IMR-90 (cell line): ENCODE data around the gene PIP5K1A. TPM values are rescaled to one million over a fixed set of nuclear protein-coding genes. Genes with fewer than 3 reads are reported as not detected.

Experiments
- ATAC-seq: fragments of 200-7000 bp; cut with Tn5 transposase; 2 replicates; pipeline ENCODE4 v1.9.1; 2020; ENCODE audit warnings: low read depth, mild to moderate bottlenecking, moderate library complexity
- BruUV-seq: library from RNA; stranded (reverse); fragments of 400-500 nt; replicated peaks from 2 replicates; lab custom pipeline; 2021; lab: Mats Ljungman, UMichigan
- CTCF ChIA-PET: fragments of 300-600 bp; formaldehyde crosslinking; extraction: SDS; loops from one replicate; lab custom pipeline; 2021; ENCODE audit warnings: antibody characterized with exemption; lab: Yijun Ruan, JAX
- POLR2A ChIA-PET: fragments of 300-600 bp; sonication (Branson Sonifier 250); formaldehyde crosslinking; loops from one replicate; lab custom pipeline; 2022; ENCODE audit warnings: antibody characterized with exemption; ENCODE audit not compliant: unreplicated experiment; lab: Charles Lee
- DNase-seq: peaks from one replicate; pipeline ENCODE4 v3.0.0; 2013
- H2AFZ ChIP-seq: replicated peaks from 2 replicates; pipeline ENCODE3; 2013; ENCODE audit warnings: low read length, mild to moderate bottlenecking; ENCODE audit not compliant: poor library complexity
- H2AK5ac ChIP-seq: 2 replicates; pipeline ENCODE4 v1.6.1; 2013; ENCODE audit warnings: low read depth, low read length, inconsistent platforms
- H2AK9ac ChIP-seq: replicated peaks from 2 replicates; pipeline ENCODE3; 2013; ENCODE audit warnings: mild to moderate bottlenecking, low read depth, low read length, moderate library complexity; ENCODE audit not compliant: poor library complexity
- H2BK120ac ChIP-seq: 2 replicates; pipeline ENCODE4 v1.6.1; 2013; ENCODE audit warnings: low read depth, low read length, inconsistent platforms
- H2BK15ac ChIP-seq: 3 replicates; pipeline ENCODE4 v1.6.1; 2013; ENCODE audit warnings: low read depth, low read length, inconsistent platforms
- H2BK20ac ChIP-seq: 2 replicates; pipeline ENCODE4 v1.6.1; 2013; ENCODE audit warnings: low read depth, mild to moderate bottlenecking, inconsistent platforms, low read length, moderate library complexity
- H2BK5ac ChIP-seq: 2 replicates; pipeline ENCODE4 v1.6.1; 2013; ENCODE audit warnings: mild to moderate bottlenecking, low read depth, low read length, inconsistent platforms; ENCODE audit not compliant: poor library complexity, severe bottlenecking
- H3K14ac ChIP-seq: replicated peaks from 2 replicates; pipeline ENCODE4 v1.6.1; 2013; ENCODE audit warnings: low read depth, low read length, inconsistent platforms
- H3K18ac ChIP-seq: 2 replicates; pipeline ENCODE4 v1.6.1; 2013; ENCODE audit warnings: low read depth, low read length, control low read depth
- H3K23ac ChIP-seq: 2 replicates; pipeline ENCODE4 v1.6.1; 2013; ENCODE audit warnings: low read depth, low read length, inconsistent platforms
- H3K27ac ChIP-seq: 2 replicates; pipeline ENCODE4 v1.5.1; 2013; ENCODE audit warnings: mild to moderate bottlenecking, control low read depth, low read length; ENCODE audit not compliant: insufficient read depth
- H3K27me3 ChIP-seq: 2 replicates; pipeline ENCODE4 v1.6.1; 2013; ENCODE audit warnings: low read length; ENCODE audit not compliant: control insufficient read depth, insufficient read depth
- H3K36me3 ChIP-seq: 2 replicates; pipeline ENCODE4 v1.6.1; 2013; ENCODE audit warnings: low read length, mixed read lengths; ENCODE audit not compliant: control insufficient read depth, insufficient read depth
- H3K4ac ChIP-seq: 2 replicates; pipeline ENCODE4 v1.6.1; 2013; ENCODE audit warnings: low read depth, low read length, inconsistent platforms
- H3K4me1 ChIP-seq: 2 replicates; pipeline ENCODE4 v1.6.1; 2013; ENCODE audit warnings: low read length, mixed read lengths; ENCODE audit not compliant: control insufficient read depth, insufficient read depth
- H3K4me2 ChIP-seq: 2 replicates; pipeline ENCODE4 v1.6.1; 2013; ENCODE audit warnings: low read depth, mild to moderate bottlenecking, control low read depth, low read length, moderate library complexity
- H3K4me3 ChIP-seq: 2 replicates; pipeline ENCODE4 v1.5.1; 2013; ENCODE audit warnings: low read depth, mild to moderate bottlenecking, control low read depth, low read length, moderate library complexity; ENCODE audit not compliant: insufficient read depth
- H3K56ac ChIP-seq: 2 replicates; pipeline ENCODE4 v1.6.1; 2013; ENCODE audit warnings: low read length, inconsistent platforms; ENCODE audit not compliant: insufficient read depth; ENCODE audit errors: extremely low read depth
- H3K79me1 ChIP-seq, 2 experiments: 2 replicates each; pipeline ENCODE4 v1.6.1; 2013; ENCODE audit warnings: low read length in 2 of 2, inconsistent platforms in 1 of 2, low read depth in 1 of 2
- H3K9ac ChIP-seq: 2 replicates; pipeline ENCODE4 v1.6.1; 2013; ENCODE audit warnings: low read depth, low read length, control low read depth
- H3K9me1 ChIP-seq: 2 replicates; pipeline ENCODE4 v1.6.1; 2013; ENCODE audit warnings: low read length, inconsistent platforms; ENCODE audit not compliant: insufficient read depth
- H3K9me3 ChIP-seq: 2 replicates; pipeline ENCODE4 v1.6.1; 2013; ENCODE audit warnings: low read length; ENCODE audit not compliant: control insufficient read depth, insufficient read depth
- H4K20me1 ChIP-seq: 2 replicates; pipeline ENCODE4 v1.6.1; 2013; ENCODE audit warnings: low read length, inconsistent platforms; ENCODE audit not compliant: insufficient read depth
- H4K5ac ChIP-seq: 2 replicates; pipeline ENCODE4 v1.6.1; 2013; ENCODE audit warnings: mild to moderate bottlenecking, low read depth, low read length, control low read depth
- H4K8ac ChIP-seq, 2 experiments: 2 replicates each; pipeline ENCODE4 v1.6.1; 2013; ENCODE audit warnings: low read depth in 2 of 2, low read length in 2 of 2, control low read depth in 1 of 2, inconsistent platforms in 1 of 2
- H4K91ac ChIP-seq: 2 replicates; pipeline ENCODE4 v1.6.1; 2013; ENCODE audit warnings: low read depth, low read length, inconsistent platforms; ENCODE audit not compliant: insufficient read depth
- BHLHE40 ChIP-seq: fragments of 150-350 bp; IDR thresholded peaks from 2 replicates; pipeline ENCODE4 v1.6.1; 2016; ENCODE audit warnings: mild to moderate bottlenecking, low read depth, low read length
- CEBPB ChIP-seq: IDR thresholded peaks from 2 replicates; pipeline ENCODE4 v1.6.1; 2012; ENCODE audit warnings: low read depth, low read length, improper control_type of control experiment
- CHD1 ChIP-seq: IDR thresholded peaks from 2 replicates; pipeline ENCODE4 v1.6.1; 2012; ENCODE audit warnings: low read depth, low read length, improper control_type of control experiment
- FOS ChIP-seq: fragments of 150-350 bp; IDR thresholded peaks from 2 replicates; pipeline ENCODE4 v1.6.1; 2016; ENCODE audit warnings: low read depth, low read length
- MAFK ChIP-seq: IDR thresholded peaks from 2 replicates; pipeline ENCODE4 v1.6.1; 2012; ENCODE audit warnings: low read depth, low read length, improper control_type of control experiment
- MAZ ChIP-seq: IDR thresholded peaks from 2 replicates; pipeline ENCODE4 v1.6.1; 2012; ENCODE audit warnings: low read depth, mild to moderate bottlenecking, low read length, improper control_type of control experiment, moderate library complexity, borderline replicate concordance
- MXI1 ChIP-seq: IDR thresholded peaks from 2 replicates; pipeline ENCODE4 v1.6.1; 2012; ENCODE audit warnings: low read depth, mild to moderate bottlenecking, low read length, moderate library complexity, borderline replicate concordance
- NFE2L2 ChIP-seq: fragments of 150-350 bp; IDR thresholded peaks from 2 replicates; pipeline ENCODE4 v1.6.1; 2016; ENCODE audit warnings: low read depth, mild to moderate bottlenecking, low read length
- POLR2A ChIP-seq: IDR thresholded peaks from 2 replicates; pipeline ENCODE4 v1.6.1; 2012; ENCODE audit warnings: mild to moderate bottlenecking, low read depth, low read length
- RFX5 ChIP-seq: IDR thresholded peaks from 2 replicates; pipeline ENCODE4 v1.8.0; 2012; ENCODE audit warnings: low read depth, mild to moderate bottlenecking, low read length, moderate library complexity
- SMC3 ChIP-seq: fragments of 150-350 bp; IDR thresholded peaks from 2 replicates; pipeline ENCODE4 v1.6.1; 2016; ENCODE audit warnings: low read depth, mild to moderate bottlenecking, antibody characterized with exemption, low read length, moderate library complexity
- WGBS, 2 experiments: methylation state at CpG; one replicate each; pipeline versions ENCODE4 v1.1.5 to v1.1.7; 2013; ENCODE audit warnings: missing lambda C conversion rate in 2 of 2; ENCODE audit not compliant: insufficient read length in 1 of 2; ENCODE audit errors: extremely low coverage in 2 of 2; 5-methylcytosine and 5-hydroxymethylcytosine counted together
- dilution Hi-C: fragments of 300-500 bp; cut with HindIII; formaldehyde crosslinking; loops from one replicate; pipeline ENCODE4 v1.14.3; 2018; ENCODE audit warnings: low sequenced_read_pairs; ENCODE audit not compliant: unreplicated experiment
- in situ Hi-C: fragments of 300-500 bp; cut with MboI; formaldehyde crosslinking; loops from 3 replicates; pipeline ENCODE4 v1.14.3; 2019; ENCODE audit warnings: low sequenced_read_pairs, inconsistent platforms, mixed read lengths
- intact Hi-C: fragments of 100-400 bp; cut with micrococcal nuclease; formaldehyde crosslinking; loops from 2 replicates; pipeline ENCODE4 v1.10.0; 2022
- polyA plus RNA-seq, 3 experiments: library from polyadenylated mRNA; depleted of rRNA; stranded (reverse); fragments of >200 nt; gene quantifications; 2 replicates each; pipeline ENCODE4 v1.2.3, GENCODE V29; 2012; ENCODE audit warnings: low replicate concordance in 1 of 3
- total RNA-seq: library from RNA; depleted of rRNA; stranded (reverse); fragments of >200 nt; gene quantifications from 2 replicates; pipeline ENCODE4 v1.2.3, GENCODE V29; 2012
- TF ChIP-seq, protein P1 (sequence below): fragments of 150-350 bp; IDR thresholded peaks from 2 replicates; pipeline ENCODE4 v1.6.1; 2016; ENCODE audit warnings: low read depth, mild to moderate bottlenecking, low read length, moderate library complexity, borderline replicate concordance

PIP5K1A gene
- total and polyA plus RNA-seq, 2 of the 4 experiments (the other 2 are of a cell fraction), result 59.1 to 105 TPM

- Histone ChIP-seq H3K9me3 (no peaks in the 10 kb centered on the region), H4K5ac (no peak overlapping the region), H3K9me1 (0 out of 2 replicates have a peak, but pooled peaks cover 3% of the 10 kb centered on the region), H3K18ac (no peak overlapping the region), H3K27ac (no peak overlapping the region), H3K56ac (no peak overlapping the region), H3K4ac (no peak overlapping the region), H3K4me1 (no peaks in the 10 kb centered on the region), H3K14ac (no peak overlapping the region), H3K4me3 (no peak overlapping the region), H2BK15ac (no peak overlapping the region), H4K8ac (no peak overlapping the region), H4K20me1 (no peaks in the 10 kb centered on the region), H4K91ac (no peak overlapping the region), H2BK5ac (no peak overlapping the region), H2AK9ac (no peak overlapping the region), H2BK120ac (no peak overlapping the region), H3K4me2 (no peak overlapping the region), H2AK5ac (no peak overlapping the region), H3K23ac (no peak overlapping the region), H3K27me3 (no peaks in the 10 kb centered on the region), H3K9ac (no peak overlapping the region), H3K79me1 (no peaks in the 10 kb centered on the region), H2BK20ac (no peak overlapping the region), H3K36me3 (peaks cover 5% of the 10 kb centered on the region), H2AFZ (no peak overlapping the region)
- 63% methylated on average over 1 of the region's 3 CpGs; no CpG with 5 or more reads in 1 of the 2 experiments for WGBS, 2 experiments
- ChIA-PET POLR2A (no interaction called here), CTCF (no interaction called here)
- no TSS peak for BruUV-seq
- in situ Hi-C loops (no loop called here), dilution Hi-C loops (no loop called here), intact Hi-C loops (no loop called here)
- TF ChIP-seq MXI1 (no peak), POLR2A (no peak), NFE2L2 (no peak), MAFK (no peak), MAZ (no peak), BHLHE40 (no peak), CHD1 (no peak), SMC3 (no peak), FOS (no peak), CEBPB (no peak), RFX5 (no peak)
- TF ChIP-seq, protein P1, sequence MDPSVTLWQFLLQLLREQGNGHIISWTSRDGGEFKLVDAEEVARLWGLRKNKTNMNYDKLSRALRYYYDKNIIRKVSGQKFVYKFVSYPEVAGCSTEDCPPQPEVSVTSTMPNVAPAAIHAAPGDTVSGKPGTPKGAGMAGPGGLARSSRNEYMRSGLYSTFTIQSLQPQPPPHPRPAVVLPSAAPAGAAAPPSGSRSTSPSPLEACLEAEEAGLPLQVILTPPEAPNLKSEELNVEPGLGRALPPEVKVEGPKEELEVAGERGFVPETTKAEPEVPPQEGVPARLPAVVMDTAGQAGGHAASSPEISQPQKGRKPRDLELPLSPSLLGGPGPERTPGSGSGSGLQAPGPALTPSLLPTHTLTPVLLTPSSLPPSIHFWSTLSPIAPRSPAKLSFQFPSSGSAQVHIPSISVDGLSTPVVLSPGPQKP, result no peak
- DNase-seq, result no peak
- no peak for ATAC-seq
These were observed 75.6 kb downstream of the PIP5K1A start for GRCh38 chr1:151273924-151274466.
